GM23338 (cell line): ENCODE data around the gene ATF3. TPM values are rescaled to one million over a fixed set of nuclear protein-coding genes. Genes with fewer than 3 reads are reported as not detected.

Source experiments
- ATAC-seq: fragments of 200-7000 bp; cut with Tn5 transposase; 3 replicates; pipeline ENCODE4 v1.9.1; 2020
- DNase-seq: peaks from one replicate; pipeline ENCODE4 v3.0.0-alpha.2; 2015; ENCODE audit warnings: low spot score
- H2AFZ ChIP-seq: fragments of 200-600 bp; sonication (generic); 2 replicates; pipeline ENCODE4 v1.8.0; 2016; ENCODE audit warnings: antibody characterized with exemption, mild to moderate bottlenecking, moderate library complexity
- H3F3A ChIP-seq: fragments of 200-600 bp; sonication (generic); replicated peaks from 2 replicates; pipeline ENCODE4 v1.8.0; 2017; ENCODE audit warnings: antibody characterized with exemption, mixed run types, low read depth
- H3K27ac ChIP-seq: fragments of 200-600 bp; sonication (generic); 2 replicates; pipeline ENCODE4 v1.6.1; 2016; ENCODE audit warnings: low read depth
- H3K27me3 ChIP-seq: fragments of 200-600 bp; sonication (generic); 2 replicates; pipeline ENCODE4 v1.8.0; 2016; ENCODE audit warnings: mild to moderate bottlenecking, mixed run types, moderate library complexity; ENCODE audit not compliant: insufficient read depth
- H3K36me3 ChIP-seq: fragments of 200-600 bp; sonication (generic); 2 replicates; pipeline ENCODE4 v1.8.0; 2016; ENCODE audit warnings: mild to moderate bottlenecking; ENCODE audit not compliant: insufficient read depth
- H3K4me1 ChIP-seq: fragments of 200-600 bp; sonication (generic); 2 replicates; pipeline ENCODE4 v1.8.0; 2016; ENCODE audit warnings: mild to moderate bottlenecking, moderate library complexity; ENCODE audit not compliant: insufficient read depth
- H3K4me2 ChIP-seq: fragments of 200-600 bp; sonication (generic); 2 replicates; pipeline ENCODE4 v1.7.1; 2017; ENCODE audit warnings: mixed run types
- H3K4me3 ChIP-seq: fragments of 200-600 bp; sonication (generic); 2 replicates; pipeline ENCODE4 v1.6.1; 2016; ENCODE audit warnings: mixed run types
- H3K79me2 ChIP-seq: fragments of 200-600 bp; sonication (generic); replicated peaks from 2 replicates; pipeline ENCODE4 v1.8.0; 2017; ENCODE audit warnings: mild to moderate bottlenecking; ENCODE audit not compliant: insufficient read depth
- H3K9me2 ChIP-seq: fragments of 200-600 bp; sonication (generic); 2 replicates; pipeline ENCODE4 v1.8.0; 2017; ENCODE audit not compliant: insufficient read depth
- H4K20me1 ChIP-seq: fragments of 200-600 bp; sonication (generic); replicated peaks from 2 replicates; pipeline ENCODE4 v1.8.0; 2017; ENCODE audit warnings: mild to moderate bottlenecking; ENCODE audit not compliant: insufficient read depth
- H3K27ac Mint-ChIP-seq: 2 replicates; pipeline ENCODE4 v1.8.0; 2020; ENCODE audit warnings: inconsistent platforms, mild to moderate bottlenecking, moderate library complexity, mixed read lengths
- H3K27me3 Mint-ChIP-seq: 3 replicates; pipeline ENCODE4 v1.8.0; 2022; ENCODE audit warnings: low read depth, mild to moderate bottlenecking, moderate library complexity, mixed read lengths, inconsistent platforms; ENCODE audit not compliant: insufficient read depth, poor library complexity
- H3K36me3 Mint-ChIP-seq: 3 replicates; pipeline ENCODE4 v1.8.0; 2021; ENCODE audit warnings: low read depth, mild to moderate bottlenecking, inconsistent platforms, moderate library complexity, mixed read lengths
- H3K4me1 Mint-ChIP-seq: 3 replicates; pipeline ENCODE4 v1.8.0; 2020; ENCODE audit warnings: mild to moderate bottlenecking, inconsistent platforms, mixed read lengths
- H3K4me3 Mint-ChIP-seq: 3 replicates; pipeline ENCODE4 v1.8.0; 2021; ENCODE audit warnings: moderate library complexity, mild to moderate bottlenecking, inconsistent platforms, mixed read lengths
- H3K9me3 Mint-ChIP-seq: 3 replicates; pipeline ENCODE4 v1.8.0; 2020; ENCODE audit warnings: moderate library complexity, mild to moderate bottlenecking, inconsistent platforms, mixed read lengths
- CREB1 ChIP-seq: fragments of 250-450 bp; sonication (Bioruptor Pico); IDR thresholded peaks from 2 replicates; pipeline ENCODE4 v1.5.0; 2020; ENCODE audit warnings: low read depth, mild to moderate bottlenecking, moderate library complexity
- EZH2 ChIP-seq: fragments of 200-600 bp; sonication (generic); IDR thresholded peaks from one replicate; pipeline ENCODE4 v1.8.0; 2017; ENCODE audit warnings: antibody characterized with exemption, mild to moderate bottlenecking, low read depth; ENCODE audit not compliant: unreplicated experiment
- EZH2phosphoT487 ChIP-seq: fragments of 200-600 bp; sonication (generic); IDR thresholded peaks from one replicate; pipeline ENCODE4 v1.8.1; 2018; ENCODE audit warnings: antibody characterized with exemption; ENCODE audit not compliant: unreplicated experiment
- JUNB ChIP-seq: IDR thresholded peaks from one replicate; pipeline ENCODE4 v1.6.1; 2016; ENCODE audit warnings: antibody characterized with exemption; ENCODE audit not compliant: unreplicated experiment
- NANOG ChIP-seq: IDR thresholded peaks from 2 replicates; pipeline ENCODE4 v1.6.1; 2016; ENCODE audit warnings: antibody characterized with exemption, borderline replicate concordance
- POLR2AphosphoS5 ChIP-seq: IDR thresholded peaks from 2 replicates; pipeline ENCODE4 v1.6.1; 2016; ENCODE audit warnings: antibody characterized with exemption, low read depth
- STAT1 ChIP-seq: IDR thresholded peaks from one replicate; pipeline ENCODE4 v1.6.1; 2016; ENCODE audit warnings: antibody characterized with exemption; ENCODE audit not compliant: unreplicated experiment
- ZNF114 ChIP-seq: fragments of 250-450 bp; sonication (Bioruptor Pico); IDR thresholded peaks from 2 replicates; pipeline ENCODE4 v1.5.0; 2020; ENCODE audit warnings: mild to moderate bottlenecking, moderate library complexity
- ZNF331 ChIP-seq: fragments of 250-450 bp; sonication (Bioruptor Pico); IDR thresholded peaks from 2 replicates; pipeline ENCODE4 v1.5.0; 2020; ENCODE audit warnings: low read depth, mild to moderate bottlenecking, moderate library complexity
- polyA plus RNA-seq: library from polyadenylated mRNA; unstranded; fragments of >200 nt; fragmentation: Nextera tagmentation; extraction: Ambion mirVana; gene quantifications from 2 replicates; pipeline ENCODE4 v1.2.1, GENCODE V29; 2016
- total RNA-seq: library from RNA; depleted of rRNA; stranded (reverse); fragments of >200 nt; shearing (Covaris generic); gene quantifications from 2 replicates; pipeline ENCODE4 v1.2.3, GENCODE V29; 2014
- TF ChIP-seq, protein P1 (sequence below): IDR thresholded peaks from 2 replicates; pipeline ENCODE4 v1.6.1; 2016; ENCODE audit warnings: antibody characterized with exemption
- TF ChIP-seq, protein P2 (sequence below): IDR thresholded peaks from one replicate; pipeline ENCODE4 v1.6.1; 2018; ENCODE audit warnings: antibody characterized with exemption; ENCODE audit not compliant: unreplicated experiment
- TF ChIP-seq, protein P3 (sequence below), 2 experiments: fragments of 200-600 bp in 1 of 2; sonication (generic) in 1 of 2; conservative IDR thresholded peaks; 2 replicates each; pipeline versions ENCODE4 v1.5.1 to v1.6.1; 2016 to 2017; ENCODE audit warnings: antibody characterized with exemption in 2 of 2, low read depth in 2 of 2, mild to moderate bottlenecking in 2 of 2, moderate library complexity in 1 of 2

The ATF3 gene
- total and polyA plus RNA-seq, 2 experiments from 2014 or later, result 12.6 to 17.2 TPM

DNA sequence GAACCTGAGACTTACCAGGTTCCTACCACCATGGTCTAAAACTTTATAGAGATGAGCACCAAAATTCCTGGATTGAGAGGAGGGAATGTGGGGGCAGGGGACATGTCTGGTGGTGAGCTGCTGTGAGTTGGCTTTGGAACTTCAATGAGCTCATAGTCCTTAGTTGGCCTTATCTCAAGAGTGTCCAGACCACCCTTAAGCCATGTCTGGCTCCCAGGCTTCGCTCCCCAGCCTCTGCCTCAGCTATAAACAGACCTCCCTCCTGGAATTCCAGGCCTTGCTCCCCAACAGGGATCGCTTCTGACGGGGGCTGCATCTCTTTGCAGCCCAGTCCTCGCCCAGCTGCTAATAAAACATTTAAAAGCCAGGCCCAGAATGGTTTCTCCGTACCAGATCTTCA, 19.5 kb downstream of the ATF3 start:
- Histone ChIP-seq H3K27ac (no peak overlapping the region), H2AFZ (no peak overlapping the region), H3K27me3 (no peaks in the 10 kb centered on the region), H3K4me3 (no peak overlapping the region), H4K20me1 (no peaks in the 10 kb centered on the region), H3K9me2 (no peaks in the 10 kb centered on the region), H3K4me2 (no peak overlapping the region), H3K79me2 (no peaks in the 10 kb centered on the region), H3F3A (no peaks in the 10 kb centered on the region), H3K36me3 (no peaks in the 10 kb centered on the region), H3K4me1 (peaks cover 7% of the 10 kb centered on the region; the same call in 1 of the 2 replicates)
- Mint-ChIP-seq H3K4me1 (0 out of 3 replicates have a peak, but pooled peaks cover 2% of the 10 kb centered on the region), H3K27ac (no peak overlapping the region), H3K27me3 (peaks cover 8% of the 10 kb centered on the region), H3K9me3 (no peaks in the 10 kb centered on the region), H3K4me3 (no peak overlapping the region), H3K36me3 (no peaks in the 10 kb centered on the region)
- TF ChIP-seq POLR2AphosphoS5, result no peak
- TF ChIP-seq, protein P1, sequence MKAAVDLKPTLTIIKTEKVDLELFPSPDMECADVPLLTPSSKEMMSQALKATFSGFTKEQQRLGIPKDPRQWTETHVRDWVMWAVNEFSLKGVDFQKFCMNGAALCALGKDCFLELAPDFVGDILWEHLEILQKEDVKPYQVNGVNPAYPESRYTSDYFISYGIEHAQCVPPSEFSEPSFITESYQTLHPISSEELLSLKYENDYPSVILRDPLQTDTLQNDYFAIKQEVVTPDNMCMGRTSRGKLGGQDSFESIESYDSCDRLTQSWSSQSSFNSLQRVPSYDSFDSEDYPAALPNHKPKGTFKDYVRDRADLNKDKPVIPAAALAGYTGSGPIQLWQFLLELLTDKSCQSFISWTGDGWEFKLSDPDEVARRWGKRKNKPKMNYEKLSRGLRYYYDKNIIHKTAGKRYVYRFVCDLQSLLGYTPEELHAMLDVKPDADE, result no peak
- TF ChIP-seq CREB1 (CRISPR knock-in tag), result no peak
- TF ChIP-seq EZH2phosphoT487, result no peak
- TF ChIP-seq, protein P2, sequence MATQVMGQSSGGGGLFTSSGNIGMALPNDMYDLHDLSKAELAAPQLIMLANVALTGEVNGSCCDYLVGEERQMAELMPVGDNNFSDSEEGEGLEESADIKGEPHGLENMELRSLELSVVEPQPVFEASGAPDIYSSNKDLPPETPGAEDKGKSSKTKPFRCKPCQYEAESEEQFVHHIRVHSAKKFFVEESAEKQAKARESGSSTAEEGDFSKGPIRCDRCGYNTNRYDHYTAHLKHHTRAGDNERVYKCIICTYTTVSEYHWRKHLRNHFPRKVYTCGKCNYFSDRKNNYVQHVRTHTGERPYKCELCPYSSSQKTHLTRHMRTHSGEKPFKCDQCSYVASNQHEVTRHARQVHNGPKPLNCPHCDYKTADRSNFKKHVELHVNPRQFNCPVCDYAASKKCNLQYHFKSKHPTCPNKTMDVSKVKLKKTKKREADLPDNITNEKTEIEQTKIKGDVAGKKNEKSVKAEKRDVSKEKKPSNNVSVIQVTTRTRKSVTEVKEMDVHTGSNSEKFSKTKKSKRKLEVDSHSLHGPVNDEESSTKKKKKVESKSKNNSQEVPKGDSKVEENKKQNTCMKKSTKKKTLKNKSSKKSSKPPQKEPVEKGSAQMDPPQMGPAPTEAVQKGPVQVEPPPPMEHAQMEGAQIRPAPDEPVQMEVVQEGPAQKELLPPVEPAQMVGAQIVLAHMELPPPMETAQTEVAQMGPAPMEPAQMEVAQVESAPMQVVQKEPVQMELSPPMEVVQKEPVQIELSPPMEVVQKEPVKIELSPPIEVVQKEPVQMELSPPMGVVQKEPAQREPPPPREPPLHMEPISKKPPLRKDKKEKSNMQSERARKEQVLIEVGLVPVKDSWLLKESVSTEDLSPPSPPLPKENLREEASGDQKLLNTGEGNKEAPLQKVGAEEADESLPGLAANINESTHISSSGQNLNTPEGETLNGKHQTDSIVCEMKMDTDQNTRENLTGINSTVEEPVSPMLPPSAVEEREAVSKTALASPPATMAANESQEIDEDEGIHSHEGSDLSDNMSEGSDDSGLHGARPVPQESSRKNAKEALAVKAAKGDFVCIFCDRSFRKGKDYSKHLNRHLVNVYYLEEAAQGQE, result no peak
- no peak for TF ChIP-seq ZNF331 (CRISPR knock-in tag)
- TF ChIP-seq JUNB, result no peak
- ATAC-seq, result no peak
- DNase-seq, result no peak

DNA sequence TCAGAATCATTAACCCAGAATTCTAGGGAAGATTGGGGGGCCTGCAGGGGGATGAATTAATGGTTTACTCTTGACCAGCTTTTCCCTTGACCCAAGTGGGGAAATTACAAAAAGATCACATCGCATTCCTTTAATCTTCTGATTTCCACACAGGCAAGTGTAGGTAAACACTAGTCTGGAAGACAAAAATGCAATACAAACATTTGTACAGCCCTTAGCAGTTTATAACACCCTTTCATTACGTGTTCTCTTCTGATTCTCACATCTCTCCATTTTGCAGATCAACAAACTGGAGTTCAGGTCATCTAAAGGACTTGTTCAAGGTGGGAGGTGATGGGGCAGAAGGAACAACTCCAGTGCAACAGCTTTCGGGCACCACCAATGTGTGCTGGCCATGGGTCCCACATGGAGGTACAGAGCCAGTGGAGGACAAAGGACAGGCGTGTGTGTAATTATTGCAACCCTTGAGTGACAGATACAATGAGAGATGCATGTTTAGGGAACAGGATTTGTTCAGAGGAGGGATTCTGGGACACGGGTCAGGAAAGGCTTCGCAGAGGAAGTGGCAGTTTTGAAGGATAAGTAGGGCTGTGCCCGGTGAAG, 20.4 kb downstream of the ATF3 start:
- H3K36me3 Mint-ChIP-seq, result no peaks in the 10 kb centered on the region
- H3K4me3 ChIP-seq, result no peak overlapping the region
- H3K9me3 Mint-ChIP-seq, result no peaks in the 10 kb centered on the region
- H3K4me1 Mint-ChIP-seq, result 0 out of 3 replicates have a peak, but pooled peaks cover 2% of the 10 kb centered on the region
- DNase-seq, result no peak
- no peak overlapping the region for H3K27ac Mint-ChIP-seq
- H3K9me2 ChIP-seq, result no peaks in the 10 kb centered on the region
- peaks cover 7% of the 10 kb centered on the region; the same call in 1 of the 2 replicates for H3K4me1 ChIP-seq
- no peaks in the 10 kb centered on the region for H4K20me1 ChIP-seq
- H3F3A ChIP-seq, result no peaks in the 10 kb centered on the region
- H3K36me3 ChIP-seq, result no peaks in the 10 kb centered on the region
- H2AFZ ChIP-seq, result no peak overlapping the region
- H3K79me2 ChIP-seq, result no peaks in the 10 kb centered on the region
- no peak for ATAC-seq
- H3K27me3 ChIP-seq, result no peaks in the 10 kb centered on the region
- H3K4me2 ChIP-seq, result no peak overlapping the region
- no peak overlapping the region for H3K27ac ChIP-seq
- H3K4me3 Mint-ChIP-seq, result no peak overlapping the region
- peaks cover 8% of the 10 kb centered on the region for H3K27me3 Mint-ChIP-seq
- TF ChIP-seq, protein P3, sequence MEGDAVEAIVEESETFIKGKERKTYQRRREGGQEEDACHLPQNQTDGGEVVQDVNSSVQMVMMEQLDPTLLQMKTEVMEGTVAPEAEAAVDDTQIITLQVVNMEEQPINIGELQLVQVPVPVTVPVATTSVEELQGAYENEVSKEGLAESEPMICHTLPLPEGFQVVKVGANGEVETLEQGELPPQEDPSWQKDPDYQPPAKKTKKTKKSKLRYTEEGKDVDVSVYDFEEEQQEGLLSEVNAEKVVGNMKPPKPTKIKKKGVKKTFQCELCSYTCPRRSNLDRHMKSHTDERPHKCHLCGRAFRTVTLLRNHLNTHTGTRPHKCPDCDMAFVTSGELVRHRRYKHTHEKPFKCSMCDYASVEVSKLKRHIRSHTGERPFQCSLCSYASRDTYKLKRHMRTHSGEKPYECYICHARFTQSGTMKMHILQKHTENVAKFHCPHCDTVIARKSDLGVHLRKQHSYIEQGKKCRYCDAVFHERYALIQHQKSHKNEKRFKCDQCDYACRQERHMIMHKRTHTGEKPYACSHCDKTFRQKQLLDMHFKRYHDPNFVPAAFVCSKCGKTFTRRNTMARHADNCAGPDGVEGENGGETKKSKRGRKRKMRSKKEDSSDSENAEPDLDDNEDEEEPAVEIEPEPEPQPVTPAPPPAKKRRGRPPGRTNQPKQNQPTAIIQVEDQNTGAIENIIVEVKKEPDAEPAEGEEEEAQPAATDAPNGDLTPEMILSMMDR (conservative IDR thresholded peaks at IDR 0.05; ENCODE audit: low read depth in 2 of 2), result no peak
- TF ChIP-seq STAT1, result no peak
- no peak for TF ChIP-seq ZNF114 (CRISPR knock-in tag)
- TF ChIP-seq, protein P2, result no peak
- TF ChIP-seq POLR2AphosphoS5, result no peak
- no peak for TF ChIP-seq CREB1 (CRISPR knock-in tag)
- TF ChIP-seq, protein P1, result no peak
- TF ChIP-seq JUNB, result no peak
- TF ChIP-seq EZH2phosphoT487, result no peak
- TF ChIP-seq EZH2, result no peak
- no peak for TF ChIP-seq ZNF331 (CRISPR knock-in tag)
- TF ChIP-seq NANOG, result no peak
